ENCODE data around the gene RSBN1.

DNA sequence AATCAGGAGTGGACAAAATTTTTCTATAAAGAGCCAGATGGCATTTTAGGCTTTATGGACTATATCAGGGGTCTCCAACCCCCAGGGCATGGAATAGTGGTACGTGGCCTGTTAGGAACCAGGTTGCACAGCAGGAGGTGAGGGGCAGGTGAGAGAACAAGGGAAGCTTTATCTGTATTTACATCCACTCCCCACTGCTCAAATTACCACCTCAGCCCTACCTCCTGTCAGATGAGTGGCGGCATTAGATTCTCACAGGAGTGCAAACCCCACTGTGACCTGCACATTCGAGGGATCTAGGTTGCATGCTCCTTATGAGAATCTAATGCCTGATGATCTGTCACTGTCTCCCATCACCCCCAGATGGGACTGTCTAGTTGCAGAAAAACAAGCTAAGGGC, 66.9 kb downstream of the RSBN1 start:
- TF ChIP-seq, protein P1, sequence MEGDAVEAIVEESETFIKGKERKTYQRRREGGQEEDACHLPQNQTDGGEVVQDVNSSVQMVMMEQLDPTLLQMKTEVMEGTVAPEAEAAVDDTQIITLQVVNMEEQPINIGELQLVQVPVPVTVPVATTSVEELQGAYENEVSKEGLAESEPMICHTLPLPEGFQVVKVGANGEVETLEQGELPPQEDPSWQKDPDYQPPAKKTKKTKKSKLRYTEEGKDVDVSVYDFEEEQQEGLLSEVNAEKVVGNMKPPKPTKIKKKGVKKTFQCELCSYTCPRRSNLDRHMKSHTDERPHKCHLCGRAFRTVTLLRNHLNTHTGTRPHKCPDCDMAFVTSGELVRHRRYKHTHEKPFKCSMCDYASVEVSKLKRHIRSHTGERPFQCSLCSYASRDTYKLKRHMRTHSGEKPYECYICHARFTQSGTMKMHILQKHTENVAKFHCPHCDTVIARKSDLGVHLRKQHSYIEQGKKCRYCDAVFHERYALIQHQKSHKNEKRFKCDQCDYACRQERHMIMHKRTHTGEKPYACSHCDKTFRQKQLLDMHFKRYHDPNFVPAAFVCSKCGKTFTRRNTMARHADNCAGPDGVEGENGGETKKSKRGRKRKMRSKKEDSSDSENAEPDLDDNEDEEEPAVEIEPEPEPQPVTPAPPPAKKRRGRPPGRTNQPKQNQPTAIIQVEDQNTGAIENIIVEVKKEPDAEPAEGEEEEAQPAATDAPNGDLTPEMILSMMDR (IDR thresholded peaks at IDR 0.05) = no peak
- no peak for TF ChIP-seq POLR2AphosphoS5 (IDR thresholded peaks at IDR 0.05)

All from esophagus muscularis mucosa (tissue), 3 donors.